Measurements from ENCODE around the gene SEPHS2. TPM values are rescaled to one million over a fixed set of nuclear protein-coding genes. Genes with fewer than 3 reads are reported as not detected.

Gene SEPHS2
- total and polyA plus RNA-seq, 12 donors, result 10.7 to 60.5 (median 45.3) TPM

- intact Hi-C loops (cut with DNase I), result loop anchor here in 1 of 2 donors (10.0 kb wide), 2 partner anchors 65 to 295 kb away; no protein-coding TSS in a partner anchor
- Histone ChIP-seq H3K9me3 (replicated peaks in 1 of 3) (no peaks in the 10 kb centered on the region), H3K4me1 (replicated peaks in 1 of 2) (peaks cover 5 to 26% of the 10 kb centered on the region in 2 donors), H3K36me3 (replicated peaks in 1 of 2) (peaks cover 0 to 17% of the 10 kb centered on the region in 2 donors), H3K27ac (peak overlapping the region; percentile 59 to 82 (median 72)), H3K4me3 (peak overlapping the region in 2 of 4 donors; percentile 61 to 84), H3K27me3 (no peaks in the 10 kb centered on the region)
- TF ChIP-seq POLR2A (IDR thresholded peaks at IDR 0.05) (no peak), CTCF (IDR thresholded peaks at IDR 0.05) (no peak)
- WGBS, 4 donors, result 10 to 15% (median 13%) methylated on average over 5 to 12 of the region's 12 CpGs
- DNase-seq, result no peak
Measured at GRCh38 chr16:30399435-30400186, 46.1 kb downstream of the SEPHS2 start.

- Histone ChIP-seq H3K36me3 (replicated peaks in 1 of 2) (peaks cover 0 to 17% of the 10 kb centered on the region in 2 donors), H3K4me1 (replicated peaks in 1 of 2) (peaks cover 13 to 31% of the 10 kb centered on the region in 2 donors), H3K9me3 (replicated peaks in 1 of 3) (no peaks in the 10 kb centered on the region), H3K4me3 (no peak overlapping the region), H3K27me3 (no peaks in the 10 kb centered on the region), H3K27ac (peak overlapping the region in 2 of 5 donors; percentile 77 to 82)
- DNase-seq, result no peak
- intact Hi-C loops (cut with DNase I), result no loop called here
- TF ChIP-seq CTCF (IDR thresholded peaks at IDR 0.05) (no peak), POLR2A (IDR thresholded peaks at IDR 0.05) (no peak)
- 56 to 77% (median 69%) methylated on average over 11 to 23 of the region's 23 CpGs for WGBS, 4 donors
Measured at GRCh38 chr16:30398661-30399434, 46.8 kb downstream of the SEPHS2 start.

GRCh38 chr16:30397776-30398660 lies 47.7 kb downstream of the SEPHS2 start:
- 90 to 96% (median 93%) methylated on average over 18 to 42 of the region's 42 CpGs for WGBS, 4 donors
- no peak for TF ChIP-seq CTCF (IDR thresholded peaks at IDR 0.05)
- TF ChIP-seq POLR2A (IDR thresholded peaks at IDR 0.05), result no peak

More at GRCh38 chr16:30397776-30398660, 47.7 kb downstream of the SEPHS2 start:
- Histone ChIP-seq H3K27ac (no peak overlapping the region), H3K9me3 (replicated peaks in 1 of 3) (no peaks in the 10 kb centered on the region), H3K4me3 (no peak overlapping the region), H3K36me3 (replicated peaks in 1 of 2) (peaks cover 0 to 17% of the 10 kb centered on the region in 2 donors), H3K4me1 (replicated peaks in 1 of 2) (peaks cover 13 to 31% of the 10 kb centered on the region in 2 donors), H3K27me3 (no peaks in the 10 kb centered on the region)
- intact Hi-C loops (cut with DNase I), result no loop called here
- DNase-seq, result no peak
